OCI-LY3 (cell line): ENCODE data around the gene NTRK1.

Experiments used
- H2AFZ ChIP-seq: fragments of 200-600, 300-600 bp; shearing (Covaris generic); 2 replicates; pipeline ENCODE4 v1.6.0; 2014; ENCODE audit warnings: antibody characterized with exemption, low read depth, low read length
- H3K27ac ChIP-seq: fragments of 200-600, 300-600 bp; sonication (generic); 2 replicates; pipeline ENCODE4 v1.5.1; 2014; ENCODE audit warnings: mild to moderate bottlenecking, low read length, moderate library complexity, mixed read lengths
- H3K27me3 ChIP-seq: fragments of 200-600, 300-600 bp; sonication (generic); 2 replicates; pipeline ENCODE4 v1.6.1; 2014; ENCODE audit warnings: low read depth, low read length, mixed read lengths
- H3K36me3 ChIP-seq: fragments of 200-600, 300-600 bp; sonication (generic); replicated peaks from 2 replicates; pipeline ENCODE3; 2014; ENCODE audit warnings: low read depth, low read length, mixed read lengths
- H3K4me1 ChIP-seq: fragments of 300-600, 200-600 bp; sonication (generic); 2 replicates; pipeline ENCODE4 v1.6.1; 2014; ENCODE audit warnings: low read length, mixed read lengths
- H3K4me2 ChIP-seq: fragments of 200-600, 300-600 bp; sonication (generic); 2 replicates; pipeline ENCODE4 v1.6.1; 2014; ENCODE audit warnings: low read length, mixed read lengths
- H3K4me3 ChIP-seq: fragments of 300-600, 200-600 bp; sonication (generic); 2 replicates; pipeline ENCODE4 v1.5.1; 2014; ENCODE audit warnings: antibody characterized with exemption, mild to moderate bottlenecking, low read length, moderate library complexity
- H3K79me2 ChIP-seq: fragments of 300-600, 200-600 bp; shearing (Covaris generic); 2 replicates; pipeline ENCODE4 v1.6.1; 2014; ENCODE audit warnings: mild to moderate bottlenecking, low read length, mixed read lengths
- H3K9ac ChIP-seq: fragments of 300-600, 200-600 bp; shearing (Covaris generic); 2 replicates; pipeline ENCODE4 v1.6.0; 2014; ENCODE audit warnings: mild to moderate bottlenecking, low read length, moderate library complexity
- H3K9me3 ChIP-seq: fragments of 200-600, 300-600 bp; shearing (Covaris generic); 2 replicates; pipeline ENCODE4 v1.6.1; 2014; ENCODE audit warnings: low read length, mixed read lengths; ENCODE audit not compliant: insufficient read depth
- H4K20me1 ChIP-seq: fragments of 200-600, 300-600 bp; sonication (generic); 2 replicates; pipeline ENCODE4 v1.6.1; 2016; ENCODE audit warnings: low read length, mixed read lengths; ENCODE audit not compliant: insufficient read depth
- CTCF ChIP-seq: fragments of 200-600, 300-600 bp; sonication (generic); IDR thresholded peaks from 2 replicates; pipeline ENCODE4 v1.5.1; 2014; ENCODE audit warnings: antibody characterized with exemption, low read length, low read depth
- EZH2phosphoT487 ChIP-seq: fragments of 200-600 bp; shearing (Covaris generic); IDR thresholded peaks from 2 replicates; pipeline ENCODE4 v1.6.1; 2018; ENCODE audit warnings: antibody characterized with exemption, mixed run types, low read depth

The NTRK1 gene

GRCh38 chr1:156900896-156901589 is 40.4 kb downstream of the NTRK1 start:
- Histone ChIP-seq H3K4me1 (peaks cover 17% of the 10 kb centered on the region), H3K36me3 (no peaks in the 10 kb centered on the region), H3K9ac (no peak overlapping the region), H4K20me1 (no peaks in the 10 kb centered on the region), H3K9me3 (no peaks in the 10 kb centered on the region), H2AFZ (no peak overlapping the region), H3K27ac (no peak overlapping the region), H3K79me2 (no peaks in the 10 kb centered on the region), H3K4me3 (no peak overlapping the region), H3K4me2 (no peak overlapping the region), H3K27me3 (peaks cover 25% of the 10 kb centered on the region)
- TF ChIP-seq CTCF, result no peak
- no peak for TF ChIP-seq EZH2phosphoT487

- H3K27ac ChIP-seq, result no peak overlapping the region
- peaks cover 25% of the 10 kb centered on the region for H3K27me3 ChIP-seq
- TF ChIP-seq CTCF (no peak), EZH2phosphoT487 (no peak)
- H4K20me1 ChIP-seq, result no peaks in the 10 kb centered on the region
- no peak overlapping the region for H3K4me3 ChIP-seq
- no peak overlapping the region for H3K4me2 ChIP-seq
- no peak overlapping the region for H2AFZ ChIP-seq
- no peaks in the 10 kb centered on the region for H3K9me3 ChIP-seq
- peaks cover 17% of the 10 kb centered on the region for H3K4me1 ChIP-seq
- H3K79me2 ChIP-seq, result no peaks in the 10 kb centered on the region
- no peaks in the 10 kb centered on the region for H3K36me3 ChIP-seq
- H3K9ac ChIP-seq, result no peak overlapping the region
Measured at GRCh38 chr1:156901590-156901900, 40.9 kb downstream of the NTRK1 start.

- H3K27me3 ChIP-seq, result peaks cover 21% of the 10 kb centered on the region
- no peak overlapping the region for H2AFZ ChIP-seq
- H3K9ac ChIP-seq, result no peak overlapping the region
- no peaks in the 10 kb centered on the region for H3K9me3 ChIP-seq
- H3K4me2 ChIP-seq, result no peak overlapping the region
- H3K79me2 ChIP-seq, result no peaks in the 10 kb centered on the region
- no peaks in the 10 kb centered on the region for H3K36me3 ChIP-seq
- H3K4me1 ChIP-seq, result peaks cover 20% of the 10 kb centered on the region
- no peaks in the 10 kb centered on the region for H4K20me1 ChIP-seq
- no peak overlapping the region for H3K4me3 ChIP-seq
- H3K27ac ChIP-seq, result no peak overlapping the region
- TF ChIP-seq CTCF (no peak), EZH2phosphoT487 (no peak)
Measured at GRCh38 chr1:156901966-156902915, 41.6 kb downstream of the NTRK1 start.

- no peak for TF ChIP-seq EZH2phosphoT487
- no peak for TF ChIP-seq CTCF
Measured at GRCh38 chr1:156903328-156904091, 42.8 kb downstream of the NTRK1 start.

More at GRCh38 chr1:156903328-156904091, 42.8 kb downstream of the NTRK1 start:
- Histone ChIP-seq H3K36me3 (no peaks in the 10 kb centered on the region), H4K20me1 (no peaks in the 10 kb centered on the region), H3K9me3 (no peaks in the 10 kb centered on the region), H2AFZ (no peak overlapping the region), H3K4me2 (no peak overlapping the region), H3K79me2 (no peaks in the 10 kb centered on the region), H3K27me3 (peaks cover 17% of the 10 kb centered on the region), H3K4me1 (peaks cover 24% of the 10 kb centered on the region), H3K4me3 (no peak overlapping the region), H3K9ac (no peak overlapping the region), H3K27ac (no peak overlapping the region)
